ENCODE data around the gene COL23A1.

The COL23A1 gene

DNA sequence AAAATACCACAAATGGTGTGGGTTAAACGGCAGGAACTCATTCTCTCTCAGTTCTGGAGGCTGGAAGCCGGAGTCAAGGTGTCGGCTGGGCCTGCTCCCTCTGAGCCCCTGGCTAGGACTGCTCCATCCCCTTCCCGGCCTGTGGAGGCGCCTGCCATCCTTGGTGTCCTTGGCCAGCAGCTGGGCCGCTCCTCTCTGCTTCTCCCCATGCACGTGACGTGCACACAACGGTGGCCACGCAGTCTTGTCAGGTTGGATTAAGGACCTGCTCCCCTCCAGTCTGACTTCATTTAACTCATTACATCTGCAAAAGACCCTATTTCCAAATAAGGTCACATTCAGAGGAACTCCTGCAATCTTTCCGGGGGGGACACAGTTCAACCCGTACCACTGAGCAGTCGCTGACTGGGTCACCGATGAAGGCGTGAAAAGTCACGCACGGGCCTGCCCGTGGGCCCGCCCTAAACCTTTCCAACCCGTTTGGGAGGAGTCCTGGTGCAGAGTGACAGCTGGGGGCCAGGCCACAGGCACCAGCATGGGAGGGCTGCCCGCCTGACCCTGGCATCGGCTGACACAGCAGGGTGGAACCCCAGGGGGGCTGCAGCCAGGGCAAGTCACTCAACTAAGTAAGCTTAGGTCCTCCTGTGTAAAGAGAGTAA is 135.2 kb downstream of the COL23A1 start:
- DNase-seq: no peak

- no peak for DNase-seq
These were observed 135.9 kb downstream of the COL23A1 start for GRCh38 chr5:178454303-178454702.

DNA sequence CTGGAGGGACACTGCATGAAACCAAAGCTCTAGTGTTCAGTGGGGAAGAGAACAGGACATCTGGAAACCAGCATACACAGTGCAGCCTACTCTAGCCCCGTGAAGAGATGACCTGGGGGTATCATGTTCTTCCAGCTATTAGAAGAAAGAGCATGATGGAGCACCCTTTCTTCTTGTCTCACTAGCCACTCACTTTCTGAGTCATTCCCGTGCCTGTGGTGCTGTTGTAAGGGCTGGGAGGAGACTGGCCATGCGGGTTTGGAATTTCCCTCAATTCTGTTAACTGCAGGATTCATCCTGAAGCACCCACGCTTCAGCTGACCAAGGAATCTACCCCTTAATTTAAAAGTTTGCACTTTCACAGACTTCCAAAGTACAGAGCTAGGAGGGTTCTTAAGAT is 137.0 kb downstream of the COL23A1 start:
- DNase-seq: no peak

DNA sequence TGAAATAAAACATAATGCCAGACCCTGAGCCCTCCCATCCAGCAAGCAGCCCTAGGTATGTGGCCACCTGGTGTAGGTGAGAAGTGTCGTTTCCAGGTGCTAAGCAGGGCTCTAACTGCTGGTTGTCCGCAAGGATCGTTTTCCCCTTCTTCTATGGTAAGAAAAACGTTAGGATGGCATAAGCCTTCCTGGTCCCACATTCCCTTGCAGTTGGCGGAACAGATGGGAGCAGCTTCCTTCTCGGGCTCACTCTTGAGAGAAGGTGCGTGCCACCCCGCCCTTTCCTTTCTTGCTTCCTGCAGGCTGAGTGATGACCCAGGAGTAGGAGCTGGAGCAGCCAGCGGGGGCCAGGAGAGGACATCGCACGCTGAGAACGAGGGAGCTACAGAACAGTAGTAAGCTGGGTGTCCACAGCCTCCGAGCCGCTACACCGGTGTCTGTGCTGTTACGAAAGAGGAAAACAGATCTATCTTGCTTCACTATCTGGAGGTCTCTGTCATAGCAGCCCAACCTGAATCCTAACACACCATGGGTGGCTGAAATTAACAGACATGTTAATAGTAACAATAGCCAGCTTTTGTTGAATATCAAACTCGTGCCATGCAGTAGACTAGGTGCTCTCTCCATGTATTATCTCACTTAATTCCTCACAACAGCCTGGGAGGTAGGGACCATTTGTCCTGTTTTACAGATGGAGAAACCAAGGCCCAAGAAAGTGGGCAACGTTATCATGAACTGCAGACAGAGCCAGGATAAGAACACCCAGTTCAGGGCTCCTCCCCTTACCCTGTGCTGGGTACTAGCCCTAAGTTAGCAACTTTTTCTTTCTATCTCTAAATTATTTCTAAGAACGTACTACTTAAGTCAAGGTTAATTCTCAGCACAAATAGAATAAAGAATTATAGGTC is 139.8 kb downstream of the COL23A1 start:
- no peak for DNase-seq

GRCh38 chr5:178449163-178450070 is 140.8 kb downstream of the COL23A1 start:
- DNase-seq: no peak

GRCh38 chr5:178445534-178445933 is 144.7 kb downstream of the COL23A1 start:
- DNase-seq: no peak

DNA sequence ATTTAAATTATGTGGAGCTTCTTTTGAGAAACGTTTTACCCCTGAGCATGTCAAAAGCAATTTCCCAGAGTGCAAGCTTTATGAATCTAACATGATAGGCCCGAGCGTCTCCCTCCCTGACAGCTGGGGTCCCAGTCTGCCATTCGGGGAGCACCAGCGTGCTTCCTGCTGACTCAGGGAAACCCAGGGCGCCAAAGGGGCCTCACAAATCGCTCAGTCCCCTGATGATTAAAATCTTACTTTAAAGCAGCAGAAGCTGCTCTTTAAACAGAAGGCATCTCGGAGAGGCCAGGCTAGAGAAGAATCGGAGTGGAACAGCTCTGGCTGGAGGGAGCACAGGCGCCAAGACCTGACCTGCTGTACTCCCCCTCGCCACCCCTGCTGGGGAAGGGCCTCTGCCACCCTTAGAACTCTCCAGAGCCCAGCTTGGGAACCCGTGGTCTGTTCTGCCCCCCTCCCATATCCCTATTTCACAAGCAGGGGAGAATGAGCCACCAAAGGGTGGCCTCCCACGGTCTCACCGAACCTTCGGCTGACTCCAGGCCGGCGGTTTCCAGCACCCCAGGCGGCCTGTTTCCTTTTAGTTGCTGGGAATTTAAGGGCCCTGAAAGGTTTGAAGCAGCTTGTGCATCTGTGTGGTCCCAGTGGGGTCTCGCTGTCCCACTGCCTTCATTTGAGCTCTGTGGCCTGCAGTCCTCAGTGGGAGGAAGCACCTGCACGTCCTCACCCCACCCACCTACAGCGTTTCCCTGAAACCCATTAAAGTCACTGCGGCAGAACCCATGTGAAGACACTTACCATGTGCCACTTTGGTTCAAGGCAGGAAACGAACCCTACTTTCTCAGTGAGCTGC is 147.6 kb downstream of the COL23A1 start:
- peak in 1 of 2 experiments; percentile 11 for DNase-seq

DNA sequence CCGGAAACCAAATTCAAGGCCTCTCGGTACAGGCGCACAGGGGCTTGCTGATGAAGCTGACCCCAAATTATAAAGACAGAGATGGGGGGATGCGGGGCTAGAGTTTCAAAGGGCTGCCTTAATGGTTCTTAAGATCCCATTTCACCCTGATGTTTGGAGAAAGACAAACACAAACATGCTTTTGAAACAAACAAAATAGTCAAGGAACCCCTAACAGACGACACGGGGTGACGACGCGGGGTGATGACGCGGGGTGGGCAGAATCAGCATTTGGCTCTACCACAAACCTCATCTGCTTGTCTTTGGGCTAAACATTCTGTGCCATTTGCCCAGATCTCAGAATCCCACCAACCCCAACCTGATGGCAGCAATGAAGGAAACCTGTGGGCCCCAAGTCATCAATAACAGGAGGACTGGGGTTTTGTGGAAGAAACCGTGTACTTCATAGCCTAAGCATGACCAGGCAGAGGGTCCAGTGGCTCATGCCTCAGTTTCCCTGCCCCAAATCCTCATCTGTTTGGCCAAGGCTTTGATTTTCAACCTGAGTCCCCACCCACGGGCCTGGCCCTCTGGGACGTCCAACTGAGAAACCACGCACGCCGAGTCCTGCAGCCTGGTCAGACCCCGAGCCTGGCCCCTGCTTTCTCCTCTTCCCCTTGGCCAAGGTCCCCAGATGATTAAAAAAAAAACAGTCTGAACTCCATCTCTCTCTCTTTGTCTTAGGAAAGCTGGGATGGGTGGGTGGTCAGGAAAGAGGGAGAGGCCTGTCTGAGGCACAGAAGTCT is 148.5 kb downstream of the COL23A1 start:
- no peak for DNase-seq

- no peak for DNase-seq
These were observed 150.0 kb downstream of the COL23A1 start for GRCh38 chr5:178440181-178440580.

DNA sequence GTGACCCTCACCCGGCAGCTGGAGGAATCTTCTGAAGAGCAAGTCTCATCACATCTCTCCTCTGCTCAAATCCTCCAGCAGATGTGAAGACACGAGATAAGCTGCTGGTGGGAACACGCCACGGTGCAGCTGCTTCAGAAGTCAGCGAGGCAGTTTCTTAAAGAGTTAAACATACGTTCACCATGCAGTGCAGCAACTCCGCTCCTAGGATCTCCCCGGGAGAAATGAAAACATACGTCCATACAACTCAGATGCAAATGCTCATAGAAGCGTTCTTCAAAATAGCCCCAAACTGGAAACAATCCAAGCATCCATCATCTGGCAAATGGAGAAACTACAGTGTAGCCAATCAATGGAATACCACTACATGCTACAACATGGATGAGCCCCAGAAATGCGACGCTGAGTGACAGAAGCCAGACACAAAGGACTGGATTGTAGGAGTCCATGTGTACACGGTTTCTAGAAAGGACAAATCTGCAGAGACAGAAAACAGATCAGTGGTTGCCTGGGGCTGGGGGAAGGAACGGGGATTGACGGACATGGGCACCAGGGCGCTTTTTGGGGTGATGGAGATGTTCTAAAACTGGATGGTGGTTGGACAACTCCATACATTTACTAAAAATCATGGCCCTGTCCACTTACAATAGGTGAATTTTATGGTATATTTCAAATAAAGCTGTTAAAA is 150.6 kb downstream of the COL23A1 start:
- DNase-seq: no peak

DNA sequence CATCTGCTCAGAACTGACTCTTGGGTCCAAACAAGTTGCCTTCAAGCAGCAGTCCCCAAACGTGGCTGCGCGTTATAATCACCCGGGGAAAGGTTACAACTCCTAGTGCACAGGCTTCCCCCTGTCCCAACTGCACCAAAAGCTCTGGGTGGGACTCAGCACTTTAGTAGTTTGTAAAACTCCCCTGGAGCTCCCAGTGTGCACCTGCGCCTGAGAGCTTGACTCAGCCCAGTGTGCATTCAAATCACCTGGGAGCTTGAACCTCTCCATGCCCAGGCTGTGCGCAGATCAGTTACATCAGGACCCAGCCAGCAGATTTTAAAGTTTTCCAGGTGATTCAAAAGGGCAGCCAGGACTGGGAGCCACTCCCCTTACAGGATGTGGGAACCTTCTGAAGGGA is 151.4 kb downstream of the COL23A1 start:
- no peak for DNase-seq

DNA sequence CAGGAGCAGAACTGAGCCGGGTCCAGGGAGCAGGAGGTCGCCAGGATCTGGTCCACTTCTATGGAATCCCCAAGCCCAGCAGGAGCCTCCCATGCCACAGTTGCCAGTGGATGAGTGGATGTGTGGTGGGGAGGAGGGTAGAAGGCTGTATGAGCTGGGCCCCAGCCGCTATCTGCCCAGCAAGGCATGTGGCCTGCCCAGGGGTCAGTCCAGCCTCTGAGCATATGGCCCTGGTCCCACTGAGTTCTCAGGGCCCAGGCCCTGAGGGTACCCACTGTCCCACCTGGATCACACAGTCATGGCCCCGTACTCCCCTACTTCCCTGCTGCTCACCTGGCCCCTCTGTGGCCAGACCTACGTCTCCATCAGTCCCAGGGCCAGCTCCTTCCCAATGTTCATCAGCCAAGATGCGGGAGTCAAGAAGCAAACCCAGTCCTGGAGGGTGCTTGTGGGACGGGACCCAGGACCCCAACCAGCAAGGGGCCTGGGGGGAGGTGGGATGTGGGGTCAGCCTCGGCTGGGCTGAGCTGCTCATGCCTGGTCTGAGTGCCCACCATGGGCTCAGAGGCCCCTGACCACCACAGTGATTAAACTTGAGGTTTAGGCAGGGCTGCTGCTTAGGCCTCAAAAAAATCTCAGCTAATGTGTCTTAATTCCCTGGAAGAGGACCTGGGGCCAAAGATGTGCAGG is 152.7 kb downstream of the COL23A1 start:
- DNase-seq: no peak

DNA sequence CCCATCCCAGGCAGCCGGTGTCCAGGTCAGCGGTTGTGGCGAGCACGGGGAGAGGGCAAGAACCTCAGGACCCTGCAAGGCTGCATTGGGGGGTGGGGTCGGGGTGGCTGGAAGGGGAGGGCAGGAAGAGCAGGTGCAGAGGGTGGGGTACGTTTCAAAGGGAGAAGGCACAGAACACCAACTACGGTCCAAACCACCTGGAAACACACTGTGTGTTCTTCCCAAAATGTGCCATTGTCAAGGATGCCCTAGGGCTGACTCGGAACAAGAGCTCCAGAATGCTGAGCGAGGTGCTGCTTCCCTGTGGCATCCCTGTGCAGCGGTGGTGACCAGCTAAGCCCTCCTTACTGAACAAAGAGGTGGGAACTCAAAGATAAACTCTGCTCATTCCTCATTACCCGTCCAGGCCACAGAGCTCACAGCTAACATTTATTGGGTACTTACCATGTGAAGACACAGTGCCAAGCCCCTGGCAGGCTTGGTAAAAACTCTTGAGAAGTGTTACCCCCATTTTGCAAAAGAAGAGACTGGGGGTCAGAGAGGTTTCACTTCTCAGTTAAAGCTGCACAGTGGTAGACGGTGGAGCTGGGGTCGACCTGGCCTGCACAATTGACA is 153.8 kb downstream of the COL23A1 start:
- DNase-seq: no peak

GRCh38 chr5:178435321-178436238 is 154.6 kb downstream of the COL23A1 start:
- no peak for DNase-seq

- no peak for DNase-seq
These were observed 155.3 kb downstream of the COL23A1 start for GRCh38 chr5:178434851-178435250.

DNA sequence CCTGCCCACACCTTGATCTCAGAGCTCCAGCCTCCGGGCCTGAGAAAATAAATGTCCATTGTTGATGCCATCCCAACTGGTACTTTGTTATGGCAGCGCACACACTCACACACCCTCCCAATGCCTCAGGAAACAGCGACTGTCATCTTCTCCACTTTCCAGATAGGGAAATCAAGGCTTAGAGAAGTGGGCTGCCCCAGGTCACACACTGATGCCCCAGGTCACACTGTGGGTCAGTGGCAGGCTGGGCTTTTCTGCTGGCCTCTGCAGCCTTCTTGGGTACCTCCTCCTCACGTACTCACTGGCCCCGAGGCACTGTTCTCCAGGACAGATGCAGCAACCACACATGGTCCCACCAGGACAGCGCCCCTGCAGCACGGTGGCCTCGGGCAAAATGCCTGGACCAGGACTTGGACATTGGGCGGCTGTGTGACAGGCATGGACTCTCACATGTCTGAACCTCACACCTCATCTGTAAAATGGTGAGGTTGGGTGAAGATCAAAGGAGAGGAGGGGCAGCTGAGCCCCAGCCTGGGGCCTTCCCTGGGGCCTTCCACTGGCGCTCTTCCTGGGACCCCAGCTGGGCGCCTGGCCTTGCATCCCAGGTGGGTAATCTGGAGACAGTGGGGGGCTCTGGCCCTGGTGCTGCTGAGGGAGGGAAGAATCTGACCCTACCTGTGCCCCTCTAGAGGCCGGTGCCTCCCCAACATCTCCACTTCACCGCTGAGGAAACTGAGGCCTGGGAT is 156.0 kb downstream of the COL23A1 start:
- DNase-seq: no peak

GRCh38 chr5:178433273-178433775 is 156.9 kb downstream of the COL23A1 start:
- DNase-seq: no peak

Data from Kasumi-1 (cell line).